GM10248 (cell line): ENCODE data around the gene WDR27.

Experiments used
- CTCF ChIA-PET: fragments of 300-600 bp; sonication (Branson Sonifier 250); formaldehyde crosslinking; extraction: SDS; loops from one replicate; lab custom pipeline; 2021; ENCODE audit warnings: antibody characterized with exemption; lab: Yijun Ruan, JAX
- POLR2A ChIA-PET: fragments of 350-650 bp; sonication (Branson Sonifier 250); formaldehyde crosslinking; extraction: SDS; loops from one replicate; lab custom pipeline; 2020; ENCODE audit warnings: antibody characterized with exemption; lab: Yijun Ruan, JAX
- DNase-seq: peaks from one replicate; pipeline ENCODE4 v3.0.0; 2012; ENCODE audit errors: extremely low spot score
- CTCF ChIP-seq: IDR thresholded peaks from 2 replicates; pipeline ENCODE4 v1.5.1; 2012; ENCODE audit warnings: mild to moderate bottlenecking, low read depth; ENCODE audit errors: extremely low read depth, missing control alignments, control extremely low read depth

Gene WDR27

GRCh38 chr6:169729961-169730360 is 28.1 kb upstream of the WDR27 start:
- ChIA-PET POLR2A (no interaction called here), CTCF (no interaction called here)
- no peak for TF ChIP-seq CTCF
- no peak for DNase-seq

GRCh38 chr6:169726963-169727362 is 25.1 kb upstream of the WDR27 start:
- no peak for TF ChIP-seq CTCF
- POLR2A ChIA-PET, result no interaction called here

GRCh38 chr6:169726049-169726400 is 24.2 kb upstream of the WDR27 start:
- ChIA-PET CTCF (no interaction called here), POLR2A (no interaction called here)
- no peak for TF ChIP-seq CTCF
- DNase-seq, result no peak

More at GRCh38 chr6:169726963-169727362, 25.1 kb upstream of the WDR27 start:
- DNase-seq, result no peak
- CTCF ChIA-PET, result interaction anchor here (1.5 kb wide), 1 partner anchor 10 kb away, joined by 3 read pairs; no protein-coding TSS in a partner anchor

- CTCF ChIA-PET, result interaction anchor here (0.8 to 1.3 kb wide), 4 partner anchors 15 to 24 kb away, joined by 3 to 4 read pairs (median 3); no protein-coding TSS in a partner anchor
- TF ChIP-seq CTCF, result no peak
- no peak for DNase-seq
- POLR2A ChIA-PET, result no interaction called here
Observed at GRCh38 chr6:169725125-169726048, 23.6 kb upstream of the WDR27 start.

GRCh38 chr6:169724494-169725124 is 22.8 kb upstream of the WDR27 start, which contains the start of gene PHF10:
PHF10 (minus strand) TSS chr6:169724500; CDS start chr6:169723931, 569 bp downstream.
- CTCF ChIA-PET, result interaction anchor here (0.8 to 1.3 kb wide), 4 partner anchors 14 to 25 kb away, joined by 3 to 4 read pairs (median 3); no protein-coding TSS in a partner anchor
- peak; percentile 85 for DNase-seq
- TF ChIP-seq CTCF, result no peak

GRCh38 chr6:169723991-169724493 is 22.2 kb upstream of the WDR27 start:
- peak; percentile 75 for DNase-seq
- POLR2A ChIA-PET, result no interaction called here
- no peak for TF ChIP-seq CTCF
- CTCF ChIA-PET, result interaction anchor here (1.3 kb wide), 1 partner anchor 14 kb away, joined by 4 read pairs; no protein-coding TSS in a partner anchor

More at GRCh38 chr6:169724494-169725124, 22.8 kb upstream of the WDR27 start, which contains the start of gene PHF10:
- POLR2A ChIA-PET, result no interaction called here
